Kidney (tissue), 19 donors: Measurements from ENCODE around the gene ARHGEF35. TPM values are rescaled to one million over a fixed set of nuclear protein-coding genes. Genes with fewer than 3 reads are reported as not detected.
A peak's percentile ranks its signal among the peaks of the same experiment; 100 is the strongest.
"Not testable (repeated sequence)": the region's sequence is repeated elsewhere in the genome, so short reads cannot be mapped to it uniquely, and the experiment has no call there.

Experiments
- DNase-seq, 5 donors: peaks; one replicate each; pipeline ENCODE4 v3.0.0-alpha.2; 2013 to 2020
- FAIRE-seq: peaks from 2 replicates; lab custom pipeline; 2012; peaks lifted over from hg19 to GRCh38; lab: Jason Lieb, UNC
- H3K27ac ChIP-seq, 2 donors: one replicate each; pipeline ENCODE4 v1.7.0; 2013; ENCODE audit warnings: low read depth in 2 of 2, low read length in 2 of 2, inconsistent platforms in 1 of 2
- H3K27me3 ChIP-seq: one replicate; pipeline ENCODE4 v1.7.1; 2013; ENCODE audit warnings: low read length, inconsistent platforms; ENCODE audit not compliant: control insufficient read depth, insufficient read depth
- H3K36me3 ChIP-seq, 3 donors: one replicate each; pipeline versions ENCODE4 v1.7.0 to v1.7.1; 2013; ENCODE audit warnings: low read length in 3 of 3, control low read depth in 1 of 3, inconsistent platforms in 1 of 3; ENCODE audit not compliant: insufficient read depth in 3 of 3, control insufficient read depth in 2 of 3
- H3K4me1 ChIP-seq, 3 donors: one replicate each; pipeline versions ENCODE4 v1.7.0 to v1.7.1; 2013; ENCODE audit warnings: low read length in 3 of 3, inconsistent platforms in 1 of 3, low read depth in 1 of 3; ENCODE audit not compliant: control insufficient read depth in 2 of 3, insufficient read depth in 2 of 3
- H3K4me3 ChIP-seq, 3 donors: one replicate each; pipeline versions ENCODE4 v1.7.0 to v1.8.1; 2013; ENCODE audit warnings: low read length in 3 of 3, control low read depth in 1 of 3, inconsistent platforms in 1 of 3
- H3K9ac ChIP-seq, 3 donors: one replicate each; pipeline versions ENCODE4 v1.7.0 to v1.7.1; 2013; ENCODE audit warnings: low read length in 3 of 3, control low read depth in 1 of 3, inconsistent platforms in 1 of 3
- H3K9me3 ChIP-seq, 3 donors: one replicate each; pipeline versions ENCODE4 v1.7.0 to v1.7.1; 2013; ENCODE audit warnings: low read length in 3 of 3, control low read depth in 1 of 3, inconsistent platforms in 1 of 3; ENCODE audit not compliant: control insufficient read depth in 2 of 3, insufficient read depth in 1 of 3
- intact Hi-C: fragments of 100-400 bp; cut with DNase I; formaldehyde crosslinking; loops from one replicate; pipeline ENCODE4 v1.11.1; 2022
- long read RNA-seq, 10 donors: library from polyadenylated mRNA in 1 of 10; unstranded in 1 of 10; transcript quantifications; one replicate each; pipeline ENCODE4 v2.0.0 and lab custom pipeline, GENCODE V29; 2021 to 2026
- polyA plus RNA-seq: library from polyadenylated mRNA; stranded (reverse); fragments of 350-450 nt; fragmentation: Illumina TruSeq; extraction: RNeasy Lipid Tissue Mini Kit (QIAGEN cat#74804); gene quantifications from one replicate; pipeline ENCODE4 v1.2.3, GENCODE V29; 2014; ENCODE audit warnings: low read depth, low replicate concordance; ENCODE audit not compliant: insufficient read depth
- total RNA-seq: library from RNA; stranded (reverse); fragmentation: NEBNext Ultra II Directional; extraction: Animal tissue kit (Norgen Biotek cat#: 25700); gene quantifications from one replicate; pipeline ENCODE4 v1.2.1, GENCODE V29; 2021
- donor health status: control.
- donor health status: control.
- donor health status: DM: yes; HTN: yes; CAD: no.
- donor health status: Normal renal cell carcinoma (clear cell type).

The ARHGEF35 gene
- total RNA-seq (22.1 TPM), polyA plus RNA-seq (9.5 TPM)
- long read RNA-seq, donor 1, transcript ARHGEF35-201 (2 exons, 2,431 nt), result major isoform, 5 of 5 reads
- long read RNA-seq, donor 1, partial matches to known transcripts, result 0 of 5 reads
- long read RNA-seq, donor 1, other reads (novel, unspliced or antisense), result 0 of 5 reads
- long read RNA-seq, donor 2, transcript ARHGEF35-201 (2 exons, 2,431 nt), result major isoform, 7 of 7 reads
- long read RNA-seq, donor 2, partial matches to known transcripts, result 0 of 7 reads
- long read RNA-seq, donor 2, other reads (novel, unspliced or antisense), result 0 of 7 reads
- long read RNA-seq, donor 3, transcript ARHGEF35-201 (2 exons, 2,431 nt), result major isoform, 8 of 8 reads
- long read RNA-seq, donor 3, partial matches to known transcripts, result 0 of 8 reads
- long read RNA-seq, donor 3, other reads (novel, unspliced or antisense), result 0 of 8 reads
- long read RNA-seq, donor 4, transcript ARHGEF35-201 (2 exons, 2,431 nt), result major isoform, 10 of 10 reads
- long read RNA-seq, donor 4, partial matches to known transcripts, result 0 of 10 reads
- long read RNA-seq, donor 4, other reads (novel, unspliced or antisense), result 0 of 10 reads
- long read RNA-seq, donor 5, partial matches to known transcripts, result 0 of 1 reads
- long read RNA-seq, donor 5, other reads (novel, unspliced or antisense), result 0 of 1 reads
- long read RNA-seq, donor 6, transcript ARHGEF35-201 (2 exons, 2,431 nt), result major isoform, 5 of 5 reads
- long read RNA-seq, donor 6, partial matches to known transcripts, result 0 of 5 reads
- long read RNA-seq, donor 6, other reads (novel, unspliced or antisense), result 0 of 5 reads
- long read RNA-seq, donor 7, transcript ARHGEF35-201 (2 exons, 2,431 nt), result major isoform, 30 of 32 reads
- long read RNA-seq, donor 7, partial matches to known transcripts, result 0 of 32 reads
- long read RNA-seq, donor 7, other reads (novel, unspliced or antisense), result 2 of 32 reads
- long read RNA-seq, donor 8, transcript ARHGEF35-201 (2 exons, 2,431 nt), result major isoform, 5 of 5 reads
- long read RNA-seq, donor 8, partial matches to known transcripts, result 0 of 5 reads
- long read RNA-seq, donor 8, other reads (novel, unspliced or antisense), result 0 of 5 reads
- long read RNA-seq, donor 9, partial matches to known transcripts, result 0 of 1 reads
- long read RNA-seq, donor 9, other reads (novel, unspliced or antisense), result 0 of 1 reads
- long read RNA-seq, donor 10, partial matches to known transcripts, result 0 of 1 reads
- long read RNA-seq, donor 10, other reads (novel, unspliced or antisense), result 0 of 1 reads

DNA sequence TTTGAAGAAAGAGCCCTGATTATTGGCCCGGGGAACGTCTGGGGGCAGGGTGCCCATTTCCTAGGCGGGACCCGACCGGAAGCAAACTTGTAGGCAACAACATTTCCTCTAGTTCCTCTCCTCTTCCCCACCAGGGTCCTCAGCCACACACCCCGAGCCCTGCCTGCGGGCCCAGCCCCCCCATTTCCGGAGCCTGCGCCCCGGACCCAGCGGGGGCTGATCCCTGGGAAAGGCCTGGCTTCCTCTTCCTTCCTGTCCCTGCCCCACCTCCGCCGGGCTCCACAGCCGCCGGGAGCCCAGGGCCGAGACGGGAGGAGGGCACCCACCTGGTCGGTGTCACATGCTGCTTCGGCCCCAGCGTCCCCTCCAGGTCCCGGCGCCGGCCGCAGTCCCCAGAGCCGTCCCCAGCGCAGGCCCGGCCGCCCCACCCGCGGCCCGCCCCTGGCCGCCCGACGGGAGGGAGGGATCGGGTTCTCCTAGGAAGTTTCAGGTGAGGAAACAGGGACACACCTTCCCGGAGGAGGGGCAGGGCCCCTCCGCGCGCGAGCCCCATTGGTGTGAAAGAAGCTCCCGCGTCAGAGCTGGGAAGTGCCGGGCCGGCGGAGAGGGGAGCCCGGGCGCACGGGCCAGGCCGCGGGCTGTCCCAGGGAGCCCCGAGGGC is at the start of gene ARHGEF35:
Gene ARHGEF35, minus strand, starts transcription at position 622 of the 661 bp plus-strand sequence. CDS start 7,450 bp downstream, outside the sequence.
- H3K27me3 ChIP-seq, H3K9ac ChIP-seq, H3K4me1 ChIP-seq, H3K9me3 ChIP-seq, H3K36me3 ChIP-seq, H3K27ac ChIP-seq, FAIRE-seq, H3K4me3 ChIP-seq, intact Hi-C loops: not testable (repeated sequence)
- DNase-seq, result peak in 1 of 5 donors; percentile 48

DNA sequence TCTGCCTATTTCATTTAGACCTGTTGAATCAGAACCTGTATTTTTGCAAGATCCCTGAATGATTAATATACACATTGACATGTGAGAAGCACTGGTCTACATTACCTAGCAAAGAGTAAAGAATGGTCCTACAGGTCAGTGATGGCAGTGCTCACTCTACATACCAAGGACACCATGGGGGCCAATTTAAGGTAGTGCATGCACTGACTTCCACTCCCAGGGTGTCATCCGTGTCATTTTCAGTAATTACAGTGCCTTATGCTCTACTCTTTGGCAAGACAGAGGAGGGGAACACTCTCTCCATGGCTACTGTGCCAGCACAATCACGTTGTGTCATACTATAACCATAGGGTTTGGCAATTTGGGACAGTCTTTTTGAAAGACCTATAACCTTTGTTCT is 49.7 kb upstream of the ARHGEF35 start:
- intact Hi-C loops, H3K9ac ChIP-seq, H3K4me1 ChIP-seq, H3K36me3 ChIP-seq, DNase-seq, H3K4me3 ChIP-seq, H3K9me3 ChIP-seq, H3K27ac ChIP-seq, H3K27me3 ChIP-seq, FAIRE-seq: not testable (repeated sequence)

GRCh38 chr7:144239365-144239764 is 43.7 kb upstream of the ARHGEF35 start, which contains the start of gene OR2A42:
OR2A42 (minus strand) TSS chr7:144239605; CDS start chr7:144232843, 6,762 bp downstream.
- H3K27ac ChIP-seq, H3K36me3 ChIP-seq, H3K9me3 ChIP-seq, FAIRE-seq, DNase-seq, H3K4me3 ChIP-seq, H3K9ac ChIP-seq, intact Hi-C loops, H3K27me3 ChIP-seq, H3K4me1 ChIP-seq: not testable (repeated sequence)

DNA sequence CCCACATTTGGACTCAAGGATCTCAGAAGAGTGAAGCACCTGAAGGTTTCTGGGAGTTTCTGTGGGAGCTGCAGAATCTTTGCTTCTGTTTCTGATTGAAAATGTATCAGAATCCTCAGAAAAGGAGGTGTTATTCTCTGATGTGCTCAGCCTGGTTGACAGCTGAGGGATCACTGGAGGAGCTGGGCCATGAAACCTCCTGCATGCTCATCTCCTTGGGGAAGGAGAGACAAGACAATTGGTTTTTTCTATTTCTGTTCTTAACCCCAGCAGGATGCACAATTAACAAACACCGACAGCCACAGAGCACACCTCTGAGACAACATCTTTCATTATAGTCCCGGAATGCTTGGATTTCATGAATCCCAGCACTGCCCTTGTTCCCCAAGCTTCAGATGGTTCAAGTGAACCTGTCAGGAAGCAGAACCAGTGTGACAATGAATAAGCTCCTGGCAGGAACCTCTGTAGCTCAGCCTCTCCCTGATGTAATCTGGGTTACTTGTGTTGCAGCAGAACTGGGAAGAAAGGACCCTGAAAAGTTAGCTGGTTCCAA is 43.0 kb upstream of the ARHGEF35 start:
- not testable (repeated sequence) for DNase-seq, FAIRE-seq

GRCh38 chr7:144233039-144233438 is 37.4 kb upstream of the ARHGEF35 start:
- H3K9ac ChIP-seq, intact Hi-C loops, H3K27me3 ChIP-seq, H3K27ac ChIP-seq, DNase-seq, H3K9me3 ChIP-seq, H3K36me3 ChIP-seq, FAIRE-seq, H3K4me3 ChIP-seq, H3K4me1 ChIP-seq: not testable (repeated sequence)

More for the DNA sequence above, 43.0 kb upstream of the ARHGEF35 start:
- H3K9ac ChIP-seq, H3K4me3 ChIP-seq, intact Hi-C loops, H3K27ac ChIP-seq, H3K9me3 ChIP-seq, H3K36me3 ChIP-seq, H3K4me1 ChIP-seq, H3K27me3 ChIP-seq: not testable (repeated sequence)

DNA sequence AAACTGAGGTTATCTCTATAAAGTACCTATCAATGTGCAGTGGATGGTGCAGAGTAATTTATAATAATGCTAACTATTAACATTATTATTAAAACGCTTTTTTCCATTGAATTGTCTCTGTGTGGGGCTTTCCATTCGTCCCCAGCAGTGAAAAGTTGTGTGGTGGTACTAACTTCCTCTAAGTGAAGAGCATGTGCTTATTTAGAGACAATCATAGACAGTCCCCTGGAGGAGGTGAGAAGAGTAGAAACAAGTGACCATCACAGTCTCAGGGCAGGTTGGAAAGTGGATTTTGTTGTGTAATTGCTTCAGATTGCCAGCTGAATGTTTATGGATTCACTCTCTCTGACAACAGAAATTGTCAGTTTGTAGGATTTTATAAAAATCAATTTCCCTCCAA is 35.4 kb upstream of the ARHGEF35 start:
- FAIRE-seq, intact Hi-C loops, H3K27ac ChIP-seq, DNase-seq, H3K9me3 ChIP-seq, H3K9ac ChIP-seq, H3K27me3 ChIP-seq, H3K4me1 ChIP-seq, H3K36me3 ChIP-seq, H3K4me3 ChIP-seq: not testable (repeated sequence)

DNA sequence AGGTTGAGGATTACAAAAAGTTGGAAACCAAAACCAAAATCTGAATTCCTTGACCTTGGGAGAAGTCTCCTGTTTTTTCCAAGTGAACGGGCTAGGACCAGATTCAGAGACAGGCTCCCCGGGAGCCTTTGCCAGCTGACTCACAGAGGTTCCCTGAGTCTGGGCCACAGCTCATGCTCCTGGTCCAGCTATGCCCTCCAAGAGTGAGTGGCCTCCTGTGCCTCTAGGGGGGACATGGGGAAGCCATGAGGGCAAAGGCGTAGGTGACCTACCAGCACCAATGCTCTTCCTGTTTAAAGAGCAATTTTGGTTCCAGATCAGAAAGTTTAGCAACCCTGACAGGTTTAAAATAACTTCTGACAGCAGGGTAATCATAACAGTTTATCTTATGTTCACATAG is 33.2 kb upstream of the ARHGEF35 start:
- peak in 1 of 5 donors; percentile 13 for DNase-seq
- FAIRE-seq, intact Hi-C loops: not testable (repeated sequence)

More for the DNA sequence above, 33.2 kb upstream of the ARHGEF35 start:
- not testable (repeated sequence) for H3K27me3 ChIP-seq, H3K36me3 ChIP-seq, H3K4me3 ChIP-seq, H3K4me1 ChIP-seq, H3K9me3 ChIP-seq, H3K27ac ChIP-seq, H3K9ac ChIP-seq
